HepG2 (cell line): ENCODE measurements around the gene TBX19. TPM values are rescaled to one million over a fixed set of nuclear protein-coding genes. Genes with fewer than 3 reads are reported as not detected.

ENCODE experiments used
- ATAC-seq: fragments of 200-7000 bp; cut with Tn5 transposase; 3 replicates; pipeline ENCODE4 v1.9.1; 2020; ENCODE audit warnings: mild to moderate bottlenecking, moderate library complexity
- BruUV-seq: library from RNA; stranded (reverse); fragments of 400-500 nt; replicated peaks from 2 replicates; lab custom pipeline; 2021; lab: Mats Ljungman, UMichigan
- CTCF ChIA-PET: fragments of 300-600 bp; formaldehyde crosslinking; extraction: SDS; loops from one replicate; lab custom pipeline; 2021; ENCODE audit warnings: low total read pairs, inconsistent platforms, low intra/inter-chr PET ratio; lab: Yijun Ruan, JAX
- POLR2A ChIA-PET: fragments of 350-600 bp; sonication (Branson Sonifier 250); formaldehyde crosslinking; loops from one replicate; lab custom pipeline; 2020; ENCODE audit warnings: antibody characterized with exemption, inconsistent platforms; lab: Yijun Ruan, JAX
- DNase-seq: peaks from one replicate; pipeline ENCODE4 v3.0.0-alpha.2; 2015; ENCODE audit warnings: low spot score
- FAIRE-seq: peaks from 3 replicates; lab custom pipeline; 2011; peaks lifted over from hg19 to GRCh38; lab: Jason Lieb, UNC
- H2AFZ ChIP-seq: one replicate; pipeline ENCODE4 v1.6.1; 2011; ENCODE audit warnings: low read length, inconsistent platforms
- H3K27ac ChIP-seq: fragments of 300-600 bp; 3 replicates; pipeline ENCODE4 v1.8.0; 2011; ENCODE audit warnings: mixed run types, mild to moderate bottlenecking, mixed read lengths, low read length, inconsistent platforms; ENCODE audit not compliant: insufficient read depth; ENCODE audit errors: extremely low read length
- H3K27me3 ChIP-seq, 2 experiments: fragments of 200-600 bp in 1 of 2; 2 replicates in 1 of 2; 3 replicates in 1 of 2; pipeline versions ENCODE4 v1.6.0 to v1.8.0; 2011; ENCODE audit warnings: low read length in 2 of 2, mild to moderate bottlenecking in 2 of 2, moderate library complexity in 2 of 2, inconsistent platforms in 1 of 2; ENCODE audit not compliant: insufficient read depth in 2 of 2, control insufficient read depth in 1 of 2
- H3K36me3 ChIP-seq, 2 experiments: fragments of 200-600 bp in 1 of 2; replicated peaks in 1 of 2; 2 replicates in 1 of 2; 3 replicates in 1 of 2; pipeline versions ENCODE4 v1.5.1 to v1.8.0; 2011; ENCODE audit warnings: low read length in 2 of 2, inconsistent platforms in 1 of 2; ENCODE audit not compliant: insufficient read depth in 2 of 2, control insufficient read depth in 1 of 2
- H3K4me1 ChIP-seq: 2 replicates; pipeline ENCODE4 v1.5.1; 2012; ENCODE audit warnings: low read length, inconsistent platforms; ENCODE audit not compliant: insufficient read depth
- H3K4me2 ChIP-seq: 2 replicates; pipeline ENCODE4 v1.6.0; 2011; ENCODE audit warnings: low read depth, low read length, inconsistent platforms
- H3K4me3 ChIP-seq, 3 experiments: fragments of 200-600 bp in 1 of 3; sonication (generic), shearing (Covaris generic) in 1 of 3; replicated peaks in 1 of 3; 2 replicates each; pipeline ENCODE4 v1.5.1; 2011 to 2016; ENCODE audit warnings: low read length in 3 of 3, inconsistent platforms in 2 of 3, low read depth in 2 of 3, mild to moderate bottlenecking in 2 of 3, control low read depth in 1 of 3, mixed read lengths in 1 of 3; ENCODE audit not compliant: insufficient read depth in 1 of 3
- H3K79me2 ChIP-seq: one replicate; pipeline ENCODE4 v1.6.1; 2011; ENCODE audit warnings: low read length, inconsistent platforms; ENCODE audit not compliant: insufficient read depth
- H3K9ac ChIP-seq: 2 replicates; pipeline ENCODE4 v1.6.0; 2011; ENCODE audit warnings: mild to moderate bottlenecking, low read depth, low read length, inconsistent platforms; ENCODE audit not compliant: insufficient read depth
- H3K9me3 ChIP-seq: 2 replicates; pipeline ENCODE4 v1.5.1; 2012; ENCODE audit warnings: mild to moderate bottlenecking, low read length
- H4K20me1 ChIP-seq: 2 replicates; pipeline ENCODE4 v1.6.0; 2011; ENCODE audit warnings: inconsistent platforms, mild to moderate bottlenecking, low read length, moderate library complexity; ENCODE audit not compliant: insufficient read depth
- FOXK2 ChIP-seq: fragments of 450-650 bp; IDR thresholded peaks from 2 replicates; pipeline ENCODE4 v1.6.1; 2016
- HIVEP1 ChIP-seq: sonication (generic); formaldehyde crosslinking; IDR thresholded peaks from 2 replicates; pipeline ENCODE4 v1.4.0; 2020; ENCODE audit warnings: mild to moderate bottlenecking, missing genetic modification reagents
- JARID2 ChIP-seq: sonication (generic); formaldehyde crosslinking; IDR thresholded peaks from 2 replicates; pipeline ENCODE4 v1.8.1; 2023; ENCODE audit warnings: missing genetic modification reagents, inconsistent platforms; ENCODE audit not compliant: insufficient replicate concordance
- NFKBIZ ChIP-seq: IDR thresholded peaks from 2 replicates; pipeline ENCODE4 v1.6.1; 2018; ENCODE audit warnings: missing genetic modification reagents, missing compliant biosample characterization
- PAWR ChIP-seq: sonication (generic); formaldehyde crosslinking; IDR thresholded peaks from 2 replicates; pipeline ENCODE4 v1.4.0; 2020; ENCODE audit warnings: missing genetic modification reagents, mild to moderate bottlenecking, borderline replicate concordance
- PHF8 ChIP-seq: sonication (generic); formaldehyde crosslinking; IDR thresholded peaks from 2 replicates; pipeline ENCODE4 v1.5.0; 2020; ENCODE audit warnings: missing genetic modification reagents
- SP140L ChIP-seq: sonication (generic); formaldehyde crosslinking; IDR thresholded peaks from 2 replicates; pipeline ENCODE4 v1.4.0; 2020; ENCODE audit warnings: missing genetic modification reagents, borderline replicate concordance
- ZFP36L2 ChIP-seq: sonication (generic); formaldehyde crosslinking; IDR thresholded peaks from 2 replicates; pipeline ENCODE4 v1.4.0; 2020; ENCODE audit warnings: missing genetic modification reagents
- ZNF317 ChIP-seq: sonication (generic); formaldehyde crosslinking; IDR thresholded peaks from 2 replicates; pipeline ENCODE4 v1.5.0; 2020; ENCODE audit warnings: mild to moderate bottlenecking, missing genetic modification reagents
- ZNF564 ChIP-seq: sonication (generic); formaldehyde crosslinking; IDR thresholded peaks from 2 replicates; pipeline ENCODE4 v1.8.1; 2023; ENCODE audit warnings: mild to moderate bottlenecking, missing genetic modification reagents
- ZNF75D ChIP-seq: sonication (generic); formaldehyde crosslinking; IDR thresholded peaks from 2 replicates; pipeline ENCODE4 v1.8.1; 2023; ENCODE audit warnings: missing genetic modification reagents, mild to moderate bottlenecking, borderline replicate concordance
- ZNF883 ChIP-seq: sonication (generic); formaldehyde crosslinking; IDR thresholded peaks from 2 replicates; pipeline ENCODE4 v1.5.1; 2020; ENCODE audit warnings: mild to moderate bottlenecking, missing genetic modification reagents; ENCODE audit errors: not compliant biosample characterization
- ZSCAN30 ChIP-seq: sonication (generic); formaldehyde crosslinking; IDR thresholded peaks from 2 replicates; pipeline ENCODE4 v1.5.0; 2020; ENCODE audit warnings: mild to moderate bottlenecking, missing genetic modification reagents
- in situ Hi-C: cut with HindIII; loops from 2 replicates; pipeline ENCODE4 v1.10.0; 2017; ENCODE audit warnings: low pct_unique_long_range_greater_than_20kb; ENCODE audit not compliant: extremely low pct_ligation_motif_present
- intact Hi-C: fragments of 100-400 bp; cut with micrococcal nuclease; formaldehyde crosslinking; loops from one replicate; pipeline ENCODE4 v1.10.0; 2022; ENCODE audit not compliant: unreplicated experiment
- polyA plus RNA-seq, 8 experiments: library from polyadenylated mRNA; depleted of rRNA in 3 of 8; stranded (reverse) in 7 of 8; unstranded in 1 of 8; fragments of >200 nt; fragmentation: Illumina TruSeq in 4 of 8; extraction: Trizol in 4 of 8; gene quantifications; 2 replicates each; pipeline versions ENCODE4 v1.2.1 to v1.2.3, GENCODE V29; 2011 to 2016; ENCODE audit warnings: low read depth in 4 of 8, missing spikeins in 1 of 8, mixed read lengths in 1 of 8; ENCODE audit not compliant: insufficient read depth in 1 of 8
- total RNA-seq, 5 experiments: library from RNA; depleted of rRNA; stranded (reverse); fragments of >200 nt; fragmentation: Illumina TruSeq; extraction: Trizol; gene quantifications; 2 replicates each; pipeline ENCODE4 v1.2.3, GENCODE V29; 2016; ENCODE audit warnings: low read depth in 1 of 5
- TF ChIP-seq, protein P1 (sequence below): sonication (generic); formaldehyde crosslinking; IDR thresholded peaks from 2 replicates; pipeline ENCODE4 v1.9.0; 2022; ENCODE audit warnings: missing genetic modification reagents, mild to moderate bottlenecking, borderline replicate concordance
- TF ChIP-seq, protein P2 (sequence below): sonication (generic); formaldehyde crosslinking; IDR thresholded peaks from 2 replicates; pipeline ENCODE4 v1.8.1; 2023; ENCODE audit warnings: missing genetic modification reagents, mild to moderate bottlenecking, borderline replicate concordance
- TF ChIP-seq, protein P3 (sequence below): sonication (generic); formaldehyde crosslinking; IDR thresholded peaks from 2 replicates; pipeline ENCODE4 v1.9.0; 2021; ENCODE audit warnings: mild to moderate bottlenecking, missing genetic modification reagents

The TBX19 gene
- total and polyA plus RNA-seq, 2 of the 13 experiments (the other 11 are each of a cell fraction or from before 2014, with no cell fraction given) = 0.31 to 1.4 TPM

DNA sequence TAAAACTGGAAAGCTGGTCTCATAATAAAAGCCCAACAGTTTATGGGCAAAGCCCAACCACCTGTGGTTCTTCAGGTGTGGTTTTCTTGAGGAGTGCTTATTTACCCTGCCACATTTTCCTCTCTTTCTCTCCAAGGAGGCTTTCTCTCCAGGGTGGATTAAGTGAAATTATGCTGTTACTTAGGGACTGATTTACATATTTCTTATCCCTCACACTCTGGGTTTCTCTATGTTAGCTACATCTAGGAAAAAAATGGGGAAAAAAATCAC is 4.8 kb downstream of the TBX19 start:
- in situ Hi-C loops = no loop called here
- no peaks in the 10 kb centered on the region for H3K9me3 ChIP-seq
- H4K20me1 ChIP-seq = no peaks in the 10 kb centered on the region
- no peaks in the 10 kb centered on the region for H3K27me3 ChIP-seq
- ATAC-seq = no peak
- no peak for FAIRE-seq
- intact Hi-C loops = no loop called here
- ChIA-PET POLR2A (no interaction called here), CTCF (no interaction called here)
- no peak overlapping the region for H3K4me3 ChIP-seq
- TF ChIP-seq ZNF75D (CRISPR knock-in tag) = no peak
- TF ChIP-seq ZNF564 (CRISPR knock-in tag) = no peak
- no peak for TF ChIP-seq HIVEP1 (CRISPR knock-in tag)
- no peak for TF ChIP-seq JARID2 (CRISPR knock-in tag)
- TF ChIP-seq FOXK2 = no peak
- no peak for TF ChIP-seq SP140L
- TF ChIP-seq PHF8 (CRISPR knock-in tag) = no peak
- TF ChIP-seq ZSCAN30 (CRISPR knock-in tag) = no peak
- no peak for TF ChIP-seq ZNF883 (CRISPR knock-in tag)
- TF ChIP-seq, protein P1, sequence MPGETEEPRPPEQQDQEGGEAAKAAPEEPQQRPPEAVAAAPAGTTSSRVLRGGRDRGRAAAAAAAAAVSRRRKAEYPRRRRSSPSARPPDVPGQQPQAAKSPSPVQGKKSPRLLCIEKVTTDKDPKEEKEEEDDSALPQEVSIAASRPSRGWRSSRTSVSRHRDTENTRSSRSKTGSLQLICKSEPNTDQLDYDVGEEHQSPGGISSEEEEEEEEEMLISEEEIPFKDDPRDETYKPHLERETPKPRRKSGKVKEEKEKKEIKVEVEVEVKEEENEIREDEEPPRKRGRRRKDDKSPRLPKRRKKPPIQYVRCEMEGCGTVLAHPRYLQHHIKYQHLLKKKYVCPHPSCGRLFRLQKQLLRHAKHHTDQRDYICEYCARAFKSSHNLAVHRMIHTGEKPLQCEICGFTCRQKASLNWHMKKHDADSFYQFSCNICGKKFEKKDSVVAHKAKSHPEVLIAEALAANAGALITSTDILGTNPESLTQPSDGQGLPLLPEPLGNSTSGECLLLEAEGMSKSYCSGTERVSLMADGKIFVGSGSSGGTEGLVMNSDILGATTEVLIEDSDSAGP (CRISPR knock-in tag) = no peak
- TF ChIP-seq ZFP36L2 (CRISPR knock-in tag) = no peak
- TF ChIP-seq, protein P2, sequence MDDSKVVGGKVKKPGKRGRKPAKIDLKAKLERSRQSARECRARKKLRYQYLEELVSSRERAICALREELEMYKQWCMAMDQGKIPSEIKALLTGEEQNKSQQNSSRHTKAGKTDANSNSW (CRISPR knock-in tag) = no peak
- TF ChIP-seq, protein P3, sequence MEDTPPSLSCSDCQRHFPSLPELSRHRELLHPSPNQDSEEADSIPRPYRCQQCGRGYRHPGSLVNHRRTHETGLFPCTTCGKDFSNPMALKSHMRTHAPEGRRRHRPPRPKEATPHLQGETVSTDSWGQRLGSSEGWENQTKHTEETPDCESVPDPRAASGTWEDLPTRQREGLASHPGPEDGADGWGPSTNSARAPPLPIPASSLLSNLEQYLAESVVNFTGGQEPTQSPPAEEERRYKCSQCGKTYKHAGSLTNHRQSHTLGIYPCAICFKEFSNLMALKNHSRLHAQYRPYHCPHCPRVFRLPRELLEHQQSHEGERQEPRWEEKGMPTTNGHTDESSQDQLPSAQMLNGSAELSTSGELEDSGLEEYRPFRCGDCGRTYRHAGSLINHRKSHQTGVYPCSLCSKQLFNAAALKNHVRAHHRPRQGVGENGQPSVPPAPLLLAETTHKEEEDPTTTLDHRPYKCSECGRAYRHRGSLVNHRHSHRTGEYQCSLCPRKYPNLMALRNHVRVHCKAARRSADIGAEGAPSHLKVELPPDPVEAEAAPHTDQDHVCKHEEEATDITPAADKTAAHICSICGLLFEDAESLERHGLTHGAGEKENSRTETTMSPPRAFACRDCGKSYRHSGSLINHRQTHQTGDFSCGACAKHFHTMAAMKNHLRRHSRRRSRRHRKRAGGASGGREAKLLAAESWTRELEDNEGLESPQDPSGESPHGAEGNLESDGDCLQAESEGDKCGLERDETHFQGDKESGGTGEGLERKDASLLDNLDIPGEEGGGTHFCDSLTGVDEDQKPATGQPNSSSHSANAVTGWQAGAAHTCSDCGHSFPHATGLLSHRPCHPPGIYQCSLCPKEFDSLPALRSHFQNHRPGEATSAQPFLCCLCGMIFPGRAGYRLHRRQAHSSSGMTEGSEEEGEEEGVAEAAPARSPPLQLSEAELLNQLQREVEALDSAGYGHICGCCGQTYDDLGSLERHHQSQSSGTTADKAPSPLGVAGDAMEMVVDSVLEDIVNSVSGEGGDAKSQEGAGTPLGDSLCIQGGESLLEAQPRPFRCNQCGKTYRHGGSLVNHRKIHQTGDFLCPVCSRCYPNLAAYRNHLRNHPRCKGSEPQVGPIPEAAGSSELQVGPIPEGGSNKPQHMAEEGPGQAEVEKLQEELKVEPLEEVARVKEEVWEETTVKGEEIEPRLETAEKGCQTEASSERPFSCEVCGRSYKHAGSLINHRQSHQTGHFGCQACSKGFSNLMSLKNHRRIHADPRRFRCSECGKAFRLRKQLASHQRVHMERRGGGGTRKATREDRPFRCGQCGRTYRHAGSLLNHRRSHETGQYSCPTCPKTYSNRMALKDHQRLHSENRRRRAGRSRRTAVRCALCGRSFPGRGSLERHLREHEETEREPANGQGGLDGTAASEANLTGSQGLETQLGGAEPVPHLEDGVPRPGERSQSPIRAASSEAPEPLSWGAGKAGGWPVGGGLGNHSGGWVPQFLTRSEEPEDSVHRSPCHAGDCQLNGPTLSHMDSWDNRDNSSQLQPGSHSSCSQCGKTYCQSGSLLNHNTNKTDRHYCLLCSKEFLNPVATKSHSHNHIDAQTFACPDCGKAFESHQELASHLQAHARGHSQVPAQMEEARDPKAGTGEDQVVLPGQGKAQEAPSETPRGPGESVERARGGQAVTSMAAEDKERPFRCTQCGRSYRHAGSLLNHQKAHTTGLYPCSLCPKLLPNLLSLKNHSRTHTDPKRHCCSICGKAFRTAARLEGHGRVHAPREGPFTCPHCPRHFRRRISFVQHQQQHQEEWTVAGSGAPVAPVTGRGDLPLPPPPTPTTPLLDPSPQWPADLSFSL (CRISPR knock-in tag) = no peak
- no peak for TF ChIP-seq PAWR
- TF ChIP-seq ZNF317 (CRISPR knock-in tag) = no peak
- no peak for TF ChIP-seq NFKBIZ (CRISPR knock-in tag)
- H3K79me2 ChIP-seq = no peaks in the 10 kb centered on the region
- no TSS peak for BruUV-seq
- no peaks in the 10 kb centered on the region for H3K4me1 ChIP-seq
- no peak for DNase-seq
- no peaks in the 10 kb centered on the region for H3K36me3 ChIP-seq
- no peak overlapping the region for H2AFZ ChIP-seq
- no peak overlapping the region for H3K27ac ChIP-seq
- no peak overlapping the region for H3K4me2 ChIP-seq
- no peak overlapping the region for H3K9ac ChIP-seq
